HG02610 (cell line): ENCODE measurements around the gene TAMM41.
"Not testable (repeated sequence)": the region's sequence is repeated elsewhere in the genome, so short reads cannot be mapped to it uniquely, and the experiment has no call there.

Experiments used
- ATAC-seq: cut with Tn5 transposase; IDR thresholded peaks from one replicate; pipeline ENCODE4 v1.9.1; 2021; ENCODE audit warnings: mild to moderate bottlenecking, moderate library complexity; ENCODE audit not compliant: unreplicated experiment

Gene TAMM41

GRCh38 chr3:11818033-11818432 is 28.7 kb downstream of the TAMM41 start:
- ATAC-seq: no peak

DNA sequence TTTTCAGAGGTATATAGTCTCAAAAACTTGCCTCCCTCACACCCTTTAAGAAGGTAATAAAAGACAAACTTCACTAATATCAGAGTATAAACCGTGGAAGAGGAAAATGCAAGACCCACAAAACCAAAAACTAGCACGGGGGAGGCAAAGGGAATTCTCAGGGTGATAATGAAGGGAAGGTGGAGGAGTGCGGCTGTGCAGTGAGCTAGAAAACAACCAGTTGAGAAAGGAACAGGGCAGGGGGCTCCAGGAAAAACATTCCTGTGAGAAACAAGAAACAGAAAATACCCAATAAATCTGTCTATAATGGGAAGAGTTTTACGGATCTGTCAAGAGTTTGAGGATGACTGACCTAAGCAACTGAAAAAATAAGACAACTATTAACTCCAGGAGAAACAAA is 31.6 kb downstream of the TAMM41 start:
- no peak for ATAC-seq

GRCh38 chr3:11814663-11815062 is 32.0 kb downstream of the TAMM41 start:
- no peak for ATAC-seq

DNA sequence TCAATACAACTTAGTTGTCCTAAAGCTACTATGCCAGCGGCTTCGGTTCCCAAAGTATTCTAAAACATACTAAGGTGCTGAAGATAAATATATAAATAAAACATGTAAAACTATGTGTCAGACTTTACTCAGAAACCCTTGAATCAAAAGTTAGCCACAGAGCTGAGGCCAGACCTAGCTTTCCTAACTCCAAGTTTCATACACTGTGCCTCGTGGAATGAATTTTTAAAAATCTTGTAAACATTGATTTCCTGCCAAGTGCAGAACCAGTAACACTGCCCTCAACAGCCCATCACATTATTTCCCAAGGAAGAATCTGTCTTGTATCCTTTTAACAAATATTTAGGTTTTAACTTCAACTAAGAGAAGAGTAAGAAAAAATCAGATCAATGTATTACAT is 36.4 kb downstream of the TAMM41 start:
- no peak for ATAC-seq

DNA sequence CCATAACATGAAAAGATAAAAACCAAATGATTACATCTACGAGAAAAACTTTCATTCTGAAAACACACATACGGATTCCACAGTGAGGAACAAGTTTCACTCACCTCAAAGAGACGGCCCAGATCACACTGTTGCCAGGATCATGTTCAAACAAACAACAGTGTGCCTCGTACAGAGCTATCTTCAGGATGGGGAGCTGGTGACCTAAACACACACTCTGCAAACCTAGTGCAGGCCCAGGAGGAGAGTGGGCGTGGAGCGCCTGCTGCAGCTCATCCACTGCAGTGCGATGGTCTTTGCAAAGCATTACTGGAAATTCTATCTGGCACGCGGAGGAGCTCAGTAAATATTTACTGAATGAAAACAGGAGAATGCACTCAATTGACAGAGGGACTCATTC is 38.5 kb downstream of the TAMM41 start:
- no peak for ATAC-seq

GRCh38 chr3:11807686-11808085 is 39.0 kb downstream of the TAMM41 start:
- ATAC-seq: no peak

GRCh38 chr3:11805716-11806115 is 41.0 kb downstream of the TAMM41 start:
- no peak for ATAC-seq

- peak; percentile 45 for ATAC-seq
These were observed 42.5 kb downstream of the TAMM41 start for GRCh38 chr3:11803977-11804892.

DNA sequence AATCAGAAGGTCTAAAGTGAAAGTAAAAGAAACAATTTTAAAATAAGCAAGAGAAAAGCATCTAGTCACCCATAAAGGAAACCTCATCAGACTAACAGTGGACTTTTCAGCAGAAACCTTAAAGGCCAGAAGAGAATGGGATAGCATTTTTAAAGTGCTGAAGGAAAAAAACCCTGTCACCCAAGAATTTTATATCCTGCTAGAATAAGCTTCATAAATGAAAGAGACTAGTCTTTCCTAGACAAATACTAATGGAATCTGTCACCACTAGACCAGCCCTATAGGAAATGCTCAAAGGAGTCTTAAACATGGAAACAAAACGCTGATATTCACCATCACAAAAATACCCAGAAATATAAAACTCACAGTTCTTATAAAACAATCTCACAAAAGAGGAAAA is 46.9 kb downstream of the TAMM41 start:
- no peak for ATAC-seq

GRCh38 chr3:11794927-11795326 is 51.8 kb downstream of the TAMM41 start:
- no peak for ATAC-seq

GRCh38 chr3:11791339-11792200 is 55.1 kb downstream of the TAMM41 start:
- no peak for ATAC-seq

- no peak for ATAC-seq
These were observed 57.3 kb downstream of the TAMM41 start for GRCh38 chr3:11789412-11789811.

DNA sequence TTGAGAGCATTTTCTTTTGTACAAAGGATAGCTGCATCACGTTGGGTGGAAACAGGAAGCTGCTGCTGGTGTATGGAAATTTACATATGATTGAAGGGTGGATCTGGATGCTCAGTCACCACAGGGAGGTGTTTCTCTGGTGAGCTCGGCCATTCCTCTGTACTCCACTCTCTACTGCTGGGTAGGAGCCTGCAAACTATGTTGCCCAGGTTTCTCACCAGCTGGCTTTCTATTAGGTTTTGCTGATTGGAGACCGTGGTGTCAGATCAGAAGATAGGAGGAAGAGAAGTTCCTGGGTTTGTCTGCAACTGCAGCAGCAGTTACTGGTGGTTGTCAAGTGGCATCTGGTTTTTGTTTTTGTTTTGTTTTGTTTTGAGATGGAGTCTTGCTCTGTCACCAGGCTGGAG is 61.7 kb downstream of the TAMM41 start:
- no peak for ATAC-seq

GRCh38 chr3:11780341-11780740 is 66.3 kb downstream of the TAMM41 start:
- ATAC-seq: no peak

DNA sequence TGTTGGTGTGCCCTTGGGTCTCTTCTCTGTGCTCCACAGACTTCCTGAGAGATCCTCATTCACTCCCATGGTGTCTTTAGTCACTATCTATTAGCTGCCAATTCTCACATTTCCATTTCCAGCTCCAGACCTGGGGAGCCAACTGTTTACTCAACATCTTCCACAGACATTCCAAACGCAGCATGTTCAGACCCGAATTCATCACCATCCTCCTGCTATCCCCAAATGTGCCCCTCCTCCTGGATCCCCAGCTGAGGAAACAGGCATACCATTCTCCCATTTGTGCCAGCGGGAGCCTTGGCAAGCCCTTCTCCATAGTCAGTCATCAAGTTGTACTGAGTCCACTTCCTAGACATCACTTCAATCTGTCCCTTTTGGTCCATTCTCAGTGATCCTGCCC is 67.1 kb downstream of the TAMM41 start:
- ATAC-seq: no peak

GRCh38 chr3:11778248-11778647 is 68.4 kb downstream of the TAMM41 start:
- ATAC-seq: no peak

- no peak for ATAC-seq
These were observed 70.3 kb downstream of the TAMM41 start for GRCh38 chr3:11776346-11776745.

- ATAC-seq: no peak
These were observed 71.2 kb downstream of the TAMM41 start for GRCh38 chr3:11775493-11775892.

DNA sequence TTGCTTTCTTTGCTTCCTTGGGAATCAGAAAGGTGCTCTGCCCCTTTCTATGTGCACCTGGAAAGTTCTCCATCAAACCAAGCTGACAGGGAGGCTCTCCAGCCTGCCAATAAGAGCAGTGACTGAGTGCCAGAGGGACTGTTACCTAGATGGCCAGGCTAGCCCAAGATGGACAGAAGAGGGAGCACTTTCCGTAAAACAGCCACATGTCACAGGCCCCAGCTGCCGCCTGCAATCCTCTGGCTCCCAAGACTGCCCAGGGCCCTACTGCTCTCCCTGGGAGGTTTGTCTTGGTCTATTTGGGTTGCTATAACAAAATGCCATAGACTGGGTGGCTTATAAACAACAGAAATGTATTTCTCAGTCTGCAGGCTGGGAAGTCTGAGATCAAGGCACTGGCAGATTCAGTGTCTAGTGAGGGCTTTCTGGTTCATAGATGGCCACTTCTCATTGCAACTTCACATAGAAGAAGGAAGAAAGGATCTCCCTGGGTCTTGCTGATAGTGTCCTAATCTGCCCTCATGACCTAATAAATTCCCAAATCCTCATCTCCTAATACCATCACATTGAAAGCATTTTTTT is 72.3 kb downstream of the TAMM41 start:
- no peak for ATAC-seq

DNA sequence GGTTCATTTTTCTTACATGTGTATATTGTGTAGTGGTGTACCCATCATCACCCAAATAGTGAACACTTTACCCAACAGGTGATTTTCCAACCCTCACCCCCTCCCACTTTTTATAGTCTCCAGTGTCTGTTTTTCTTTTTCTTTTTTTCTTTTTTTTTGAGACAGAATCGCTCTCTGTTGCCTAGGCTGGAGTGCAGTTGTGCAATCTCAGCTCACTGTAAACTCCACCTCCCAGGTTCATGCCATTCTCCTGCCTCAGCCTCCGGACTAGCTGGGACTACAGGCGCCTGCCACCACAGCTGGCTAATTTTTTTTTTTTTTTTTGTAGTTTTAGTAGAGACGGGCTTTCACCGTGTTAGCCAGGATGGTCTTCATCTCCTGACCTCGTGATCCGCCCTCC is 74.8 kb downstream of the TAMM41 start:
- ATAC-seq: not testable (repeated sequence)
